Measurements from ENCODE around the gene APPL2. TPM values are rescaled to one million over a fixed set of nuclear protein-coding genes. Genes with fewer than 3 reads are reported as not detected.

The APPL2 gene
- total and polyA plus RNA-seq, 8 donors: 15.9 to 407 (median 56.0) TPM

- intact Hi-C loops (cut with DNase I; ENCODE audit: low total_unique reads): no loop called here
Measured at GRCh38 chr12:105212438-105212837, 23.5 kb downstream of the APPL2 start.

GRCh38 chr12:105209091-105209490 is 26.9 kb downstream of the APPL2 start:
- no peak for TF ChIP-seq EP300 (IDR thresholded peaks at IDR 0.05)
- no peak for TF ChIP-seq CTCF (IDR thresholded peaks at IDR 0.05)
- no peak for TF ChIP-seq POLR2AphosphoS5 (IDR thresholded peaks at IDR 0.05)
- TF ChIP-seq POLR2A (IDR thresholded peaks at IDR 0.05): no peak
- Histone ChIP-seq H3K4me3 (no peak overlapping the region), H3K9me3 (no peaks in the 10 kb centered on the region), H3K27ac (no peak overlapping the region), H3K27me3 (no peaks in the 10 kb centered on the region), H3K4me1 (peaks cover 0 to 8% (median 3%) of the 10 kb centered on the region in 4 donors), H3K36me3 (peaks cover 59 to 95% (median 91%) of the 10 kb centered on the region in 4 donors)
- DNase-seq: no peak
- 75 to 87% (median 79%) methylated on average over 3 of the region's 3 CpGs for WGBS, 5 donors
- intact Hi-C loops (cut with DNase I; ENCODE audit: low total_unique reads): no loop called here

More at GRCh38 chr12:105212438-105212837, 23.5 kb downstream of the APPL2 start:
- Histone ChIP-seq H3K36me3 (peaks cover 45 to 95% (median 89%) of the 10 kb centered on the region in 4 donors), H3K4me1 (peaks cover 0 to 23% (median 16%) of the 10 kb centered on the region in 4 donors), H3K27ac (no peak overlapping the region), H3K4me3 (no peak overlapping the region), H3K9me3 (no peaks in the 10 kb centered on the region), H3K27me3 (no peaks in the 10 kb centered on the region)
- no peak for TF ChIP-seq EP300 (IDR thresholded peaks at IDR 0.05)
- TF ChIP-seq CTCF (IDR thresholded peaks at IDR 0.05): no peak
- no peak for TF ChIP-seq POLR2A (IDR thresholded peaks at IDR 0.05)
- TF ChIP-seq POLR2AphosphoS5 (IDR thresholded peaks at IDR 0.05): no peak
- no peak for DNase-seq
- WGBS, 5 donors: 53 to 78% (median 60%) methylated on average over 6 of the region's 6 CpGs

- Histone ChIP-seq H3K27me3 (no peaks in the 10 kb centered on the region), H3K4me1 (peaks cover 1 to 9% (median 4%) of the 10 kb centered on the region in 4 donors), H3K9me3 (no peaks in the 10 kb centered on the region), H3K27ac (no peak overlapping the region), H3K36me3 (peaks cover 70 to 100% (median 98%) of the 10 kb centered on the region in 4 donors), H3K4me3 (no peak overlapping the region)
- 90 to 95% (median 93%) methylated on average over 15 to 16 of the region's 16 CpGs for WGBS, 5 donors
- peak in 1 of 2 donors; percentile 45 for DNase-seq
- intact Hi-C loops (cut with DNase I; ENCODE audit: low total_unique reads): no loop called here
- TF ChIP-seq POLR2A (IDR thresholded peaks at IDR 0.05) (no peak), POLR2AphosphoS5 (IDR thresholded peaks at IDR 0.05) (no peak), EP300 (IDR thresholded peaks at IDR 0.05) (no peak), CTCF (IDR thresholded peaks at IDR 0.05) (no peak)
Measured at GRCh38 chr12:105206686-105207374, 29.1 kb downstream of the APPL2 start.

GRCh38 chr12:105205322-105206048 is 30.5 kb downstream of the APPL2 start:
- H3K4me1 ChIP-seq: peaks cover 4 to 14% (median 9%) of the 10 kb centered on the region in 4 donors
- TF ChIP-seq CTCF (IDR thresholded peaks at IDR 0.05) (no peak), EP300 (IDR thresholded peaks at IDR 0.05) (no peak), POLR2A (IDR thresholded peaks at IDR 0.05) (no peak), POLR2AphosphoS5 (IDR thresholded peaks at IDR 0.05) (no peak)
- H3K27me3 ChIP-seq: no peaks in the 10 kb centered on the region
- H3K36me3 ChIP-seq: peaks cover 61 to 100% (median 98%) of the 10 kb centered on the region in 4 donors
- no peaks in the 10 kb centered on the region for H3K9me3 ChIP-seq
- WGBS, 5 donors: 81 to 87% (median 82%) methylated on average over 9 to 10 of the region's 10 CpGs
- peak in 1 of 2 donors; percentile 44 for DNase-seq
- intact Hi-C loops (cut with DNase I; ENCODE audit: low total_unique reads): no loop called here
- H3K27ac ChIP-seq: peak overlapping the region in 2 of 5 donors; percentile 4 to 11
- H3K4me3 ChIP-seq: no peak overlapping the region

All from stomach (tissue), 9 donors.